Activated gamma-delta T cell (primary cell): ENCODE measurements around the gene PDK2.

Experiments
- DNase-seq: peaks from one replicate; lab custom pipeline; 2025; lab: John Stamatoyannopoulos, UW

Gene PDK2

GRCh38 chr17:50079334-50080095 is 15.6 kb upstream of the PDK2 start:
- DNase-seq, result no peak

GRCh38 chr17:50080096-50080480 is 15.1 kb upstream of the PDK2 start:
- no peak for DNase-seq

DNA sequence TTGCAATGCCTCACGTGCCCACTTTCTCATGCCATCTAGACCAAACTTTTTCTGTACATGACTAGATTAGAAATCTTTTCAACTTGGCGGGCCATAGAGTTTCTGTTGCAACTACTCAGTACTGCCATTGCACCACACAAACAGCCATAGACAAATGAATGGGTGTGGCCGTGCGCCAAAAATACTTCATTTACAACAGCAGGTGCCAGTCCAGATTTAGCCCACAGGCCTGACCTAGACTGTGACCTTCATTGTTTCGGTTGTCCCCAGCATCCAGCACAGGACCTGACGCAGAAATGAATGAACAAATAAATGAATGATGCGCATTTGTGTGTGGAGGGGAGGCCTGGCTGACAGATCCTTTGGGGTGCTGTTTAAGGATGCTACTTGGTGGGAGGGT is 14.3 kb upstream of the PDK2 start:
- no peak for DNase-seq

DNA sequence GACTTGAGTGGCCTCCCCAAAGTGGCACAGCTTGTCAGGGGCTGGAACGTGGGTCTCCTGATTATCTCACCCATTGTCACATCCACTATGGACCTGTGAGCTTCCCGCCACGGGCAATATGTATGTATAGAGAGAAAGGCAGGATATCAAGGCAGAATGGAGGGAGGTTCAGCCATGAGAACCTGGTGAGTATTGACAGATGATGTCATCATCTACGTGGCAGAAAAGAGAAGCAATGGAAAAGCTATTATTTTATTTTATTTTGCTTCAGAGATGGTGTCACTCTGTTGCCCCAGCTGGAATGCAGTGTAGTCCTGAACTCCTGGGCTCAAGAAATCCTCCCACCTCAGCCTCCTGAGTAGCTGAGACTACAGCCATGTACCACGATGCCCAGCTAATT is 13.4 kb upstream of the PDK2 start:
- no peak for DNase-seq

DNA sequence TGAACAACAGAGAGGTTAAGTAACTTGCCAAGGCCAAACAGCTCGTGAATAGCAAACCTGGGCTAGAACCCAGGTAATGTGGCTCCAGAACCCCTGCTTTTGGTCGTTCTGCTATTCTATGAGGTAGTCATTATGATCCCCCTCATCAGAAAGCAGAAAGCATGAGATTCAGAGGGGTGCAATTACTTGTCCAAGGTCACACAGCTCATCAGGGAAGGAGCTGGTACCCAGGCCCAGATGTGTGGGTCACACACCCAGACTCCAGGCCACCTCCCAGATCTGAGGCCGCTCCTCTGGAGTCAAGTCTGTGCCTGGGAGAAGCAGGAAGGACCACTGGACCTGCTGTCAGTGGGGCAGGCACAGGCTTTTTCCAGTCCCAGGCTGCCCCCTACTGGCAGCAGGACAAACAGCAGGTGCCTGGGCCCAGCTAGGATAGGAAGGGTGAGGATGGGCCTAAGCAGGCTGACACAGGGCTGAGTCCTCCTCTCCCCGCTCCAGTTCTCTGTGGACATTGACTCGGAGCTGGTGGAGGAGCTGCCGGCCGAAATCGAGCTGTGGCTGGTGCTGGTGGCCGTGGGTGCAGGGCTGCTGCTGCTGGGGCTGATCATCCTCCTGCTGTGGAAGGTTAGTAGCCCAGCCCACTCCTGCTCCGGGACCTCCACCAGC is 7.8 kb upstream of the PDK2 start:
- no peak for DNase-seq

DNA sequence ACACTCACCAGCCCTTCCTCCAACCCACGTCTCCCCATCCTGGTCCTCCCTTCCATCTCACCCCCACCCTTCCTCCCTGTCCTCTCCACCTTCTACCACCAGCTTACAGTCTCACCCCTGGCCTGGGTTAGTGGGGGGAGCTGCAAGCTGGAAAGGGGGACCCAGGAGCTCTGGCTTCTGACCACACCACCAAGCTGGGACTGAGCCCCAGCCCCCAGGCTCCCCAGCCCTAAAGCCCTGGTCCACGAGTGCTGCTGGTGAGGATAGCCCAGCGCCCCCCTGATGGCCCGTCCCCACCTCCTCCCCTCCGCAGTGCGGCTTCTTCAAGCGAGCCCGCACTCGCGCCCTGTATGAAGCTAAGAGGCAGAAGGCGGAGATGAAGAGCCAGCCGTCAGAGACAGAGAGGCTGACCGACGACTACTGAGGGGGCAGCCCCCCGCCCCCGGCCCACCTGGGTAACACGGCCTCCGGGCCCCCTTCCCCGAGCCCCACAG is 7.2 kb upstream of the PDK2 start:
- DNase-seq, result no peak

DNA sequence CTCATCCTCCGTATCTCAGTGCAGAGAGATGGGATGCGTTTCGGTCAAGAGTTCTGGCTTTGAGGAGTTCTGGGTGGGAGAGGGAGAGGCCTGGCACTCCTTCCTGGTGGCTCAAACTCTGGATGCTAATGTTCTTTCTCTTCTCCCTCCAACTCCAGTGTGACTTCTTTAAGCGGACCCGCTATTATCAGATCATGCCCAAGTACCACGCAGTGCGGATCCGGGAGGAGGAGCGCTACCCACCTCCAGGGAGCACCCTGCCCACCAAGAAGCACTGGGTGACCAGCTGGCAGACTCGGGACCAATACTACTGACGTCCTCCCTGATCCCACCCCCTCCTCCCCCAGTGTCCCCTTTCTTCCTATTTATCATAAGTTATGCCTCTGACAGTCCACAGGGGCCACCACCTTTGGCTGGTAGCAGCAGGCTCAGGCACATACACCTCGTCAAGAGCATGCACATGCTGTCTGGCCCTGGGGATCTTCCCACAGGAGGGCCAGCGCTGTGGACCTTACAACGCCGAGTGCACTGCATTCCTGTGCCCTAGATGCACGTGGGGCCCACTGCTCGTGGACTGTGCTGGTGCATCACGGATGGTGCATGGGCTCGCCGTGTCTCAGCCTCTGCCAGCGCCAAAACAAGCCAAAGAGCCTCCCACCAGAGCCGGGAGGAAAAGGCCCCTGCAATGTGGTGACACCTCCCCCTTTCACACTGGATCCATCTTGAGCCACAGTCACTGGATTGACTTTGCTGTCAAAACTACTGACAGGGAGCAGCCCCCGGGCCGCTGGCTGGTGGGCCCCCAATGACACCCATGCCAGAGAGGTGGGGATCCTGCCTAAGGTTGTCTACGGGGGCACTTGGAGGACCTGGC is 6.0 kb upstream of the PDK2 start:
- no peak for DNase-seq

DNA sequence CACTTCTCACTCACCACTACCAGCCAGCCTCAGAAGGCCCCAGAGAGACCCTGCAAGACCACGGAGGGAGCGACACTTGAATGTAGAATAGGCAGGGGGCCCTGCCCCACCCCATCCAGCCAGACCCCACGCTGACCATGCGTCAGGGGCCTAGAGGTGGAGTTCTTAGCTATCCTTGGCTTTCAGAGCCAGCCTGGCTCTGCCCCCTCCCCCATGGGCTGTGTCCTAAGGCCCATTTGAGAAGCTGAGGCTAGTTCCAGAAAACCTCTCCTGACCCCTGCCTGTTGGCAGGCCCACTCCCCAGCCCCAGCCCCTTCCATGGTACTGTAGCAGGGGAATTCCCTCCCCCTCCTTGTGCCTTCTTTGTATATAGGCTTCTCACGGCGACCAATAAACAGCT is 5.1 kb upstream of the PDK2 start:
- no peak for DNase-seq

- no peak for DNase-seq
These were observed 3.9 kb upstream of the PDK2 start for GRCh38 chr17:50090971-50091917.

DNA sequence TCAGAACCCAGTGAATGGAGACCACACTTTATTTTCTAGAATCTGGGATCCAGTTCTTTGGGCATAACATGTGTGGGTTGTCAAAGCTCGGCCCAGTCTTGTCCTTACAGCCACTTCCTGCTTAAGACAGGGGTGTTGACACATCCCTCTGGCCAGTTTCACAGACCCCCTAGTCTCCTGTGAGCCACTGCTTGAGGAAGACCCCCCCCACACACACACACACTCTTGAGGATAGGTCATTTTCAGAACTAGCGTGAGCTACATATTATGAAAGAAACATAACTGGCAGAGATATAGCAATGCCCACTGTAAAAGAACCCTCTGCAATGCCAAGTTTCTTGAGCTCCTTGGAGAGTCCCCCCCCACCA is 3.2 kb upstream of the PDK2 start:
- DNase-seq, result no peak

- DNase-seq, result no peak
These were observed 1.9 kb upstream of the PDK2 start for GRCh38 chr17:50093246-50093645.

DNA sequence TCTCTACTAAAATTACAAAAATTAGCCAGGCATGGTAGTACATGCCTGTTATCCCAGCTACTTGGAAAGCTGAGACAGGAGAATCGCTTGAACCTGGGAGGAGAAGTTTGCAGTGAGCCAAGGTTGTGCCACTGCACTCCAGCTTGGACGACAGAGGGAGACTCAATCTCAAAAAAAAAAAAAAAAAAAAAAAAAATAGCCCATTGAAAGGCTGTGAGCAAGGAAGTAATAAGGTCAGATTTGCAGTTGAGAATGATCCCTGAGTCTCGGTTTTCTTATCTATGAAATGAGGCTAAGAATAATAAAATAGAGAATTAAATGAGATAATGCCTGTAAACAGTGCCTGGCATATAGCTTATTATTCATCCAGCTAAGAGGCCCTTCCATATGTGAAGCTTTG is 1.3 kb upstream of the PDK2 start:
- DNase-seq, result no peak

DNA sequence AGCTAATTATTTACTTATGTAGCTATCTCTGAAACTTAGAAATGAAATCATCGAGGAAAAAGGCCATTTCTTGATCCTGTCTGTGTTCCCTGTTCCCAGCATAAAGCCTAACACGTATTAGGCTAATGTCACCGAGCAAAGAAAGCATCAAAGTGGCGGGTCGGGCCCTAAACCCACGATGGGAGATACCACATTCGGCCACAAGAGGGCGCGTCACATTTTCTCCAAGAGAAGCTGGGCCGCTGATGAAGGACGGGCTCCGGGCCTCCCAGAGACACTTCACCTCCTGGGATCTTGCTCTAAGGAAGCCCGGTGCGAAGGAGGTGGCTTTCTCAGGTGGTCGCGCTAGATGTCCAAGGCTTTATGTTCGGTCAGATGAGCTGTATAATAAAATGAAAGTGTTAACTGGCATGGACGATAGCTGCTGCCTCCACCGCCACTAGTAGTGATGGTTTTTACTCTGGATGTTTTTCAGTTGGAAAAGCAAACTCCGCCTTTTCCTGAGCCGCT is 853 bp upstream of the PDK2 start:
- no peak for DNase-seq

DNA sequence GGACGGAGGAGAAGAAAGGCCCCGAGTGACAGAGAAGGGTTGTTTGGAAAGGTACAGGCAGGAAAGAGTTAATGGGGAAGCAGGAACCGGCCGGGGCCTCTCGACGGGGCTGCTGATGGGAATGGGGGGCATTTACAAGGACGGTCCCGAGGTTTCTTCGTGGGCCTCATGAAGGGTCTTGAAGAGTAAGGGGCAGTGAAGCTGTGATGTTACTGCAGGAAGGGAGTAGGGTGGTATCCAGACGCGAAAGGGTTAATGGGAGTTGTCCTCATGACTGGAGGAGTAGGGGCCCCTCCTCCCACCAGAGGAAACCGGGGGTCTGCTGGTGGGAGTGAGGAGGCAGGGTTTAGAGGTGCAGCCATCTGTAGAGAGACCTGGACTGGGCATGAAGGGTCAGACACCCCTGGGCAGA is 481 bp downstream of the PDK2 start:
- DNase-seq, result no peak

DNA sequence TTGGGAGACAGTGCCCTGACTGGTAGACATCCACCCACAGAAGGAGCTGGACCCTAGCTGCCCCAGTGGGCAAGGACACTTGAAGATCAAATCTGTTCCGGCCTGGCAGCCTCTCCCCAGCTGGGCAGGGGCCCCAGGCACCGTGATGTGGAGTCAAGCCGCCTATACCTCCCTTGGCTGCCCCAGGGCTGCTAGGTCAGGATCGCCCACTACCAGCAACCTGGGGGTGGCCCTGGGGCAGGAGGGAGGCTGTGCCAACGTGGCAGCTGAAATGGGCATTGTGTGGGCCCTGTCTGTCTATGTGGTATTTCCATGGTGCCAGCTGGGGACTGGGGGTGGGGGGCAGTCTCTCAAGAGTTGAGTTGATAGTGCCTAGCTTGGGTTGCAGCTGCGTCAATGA is 941 bp downstream of the PDK2 start:
- no peak for DNase-seq

GRCh38 chr17:50096758-50097157 is 1.6 kb downstream of the PDK2 start:
- DNase-seq, result no peak

GRCh38 chr17:50097455-50097854 is 2.3 kb downstream of the PDK2 start:
- DNase-seq, result no peak

GRCh38 chr17:50097926-50098325 is 2.8 kb downstream of the PDK2 start:
- no peak for DNase-seq

DNA sequence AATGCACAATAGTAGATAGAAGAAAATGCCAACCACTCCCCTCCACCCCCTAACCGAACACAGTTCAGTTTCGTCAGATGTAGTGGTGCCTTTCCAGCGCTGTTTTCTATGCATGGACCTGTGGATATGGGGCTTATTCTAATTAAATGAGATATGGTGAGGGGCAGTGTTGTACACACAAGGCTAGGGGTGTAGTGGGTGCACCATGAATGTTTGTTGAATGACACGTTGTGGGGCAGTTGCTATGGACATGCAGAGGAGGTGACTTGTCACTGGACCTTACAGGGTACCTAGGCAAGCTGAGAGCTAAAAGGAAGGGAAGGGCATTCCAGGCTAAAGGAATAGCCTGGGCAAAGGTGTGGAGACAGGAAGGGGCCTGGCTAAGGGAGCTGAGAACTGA is 3.4 kb downstream of the PDK2 start:
- no peak for DNase-seq

GRCh38 chr17:50099003-50099402 is 3.9 kb downstream of the PDK2 start:
- DNase-seq, result no peak

DNA sequence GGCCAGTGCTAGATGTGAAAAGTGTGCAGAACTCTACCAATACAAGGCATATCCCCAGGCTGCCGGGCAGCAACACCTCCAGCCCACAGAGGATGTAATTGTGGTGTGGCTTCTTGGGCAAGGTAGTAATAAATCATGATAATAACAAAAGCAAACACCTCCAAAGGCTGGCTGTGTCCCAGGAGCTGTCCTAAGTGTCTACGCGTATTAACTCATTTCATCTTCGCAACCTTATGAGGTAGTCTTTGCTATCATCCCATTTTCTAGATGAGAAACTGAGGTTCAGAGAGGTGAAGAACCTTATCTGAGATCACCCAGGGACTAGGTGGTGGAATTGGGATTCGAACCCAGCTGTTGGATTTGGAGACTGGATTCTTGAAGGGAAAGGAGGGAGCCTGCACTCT is 5.3 kb downstream of the PDK2 start:
- DNase-seq, result no peak
